Type B pancreatic cell (in vitro differentiated cells): ENCODE measurements around the gene RAB35. TPM values are rescaled to one million over a fixed set of nuclear protein-coding genes. Genes with fewer than 3 reads are reported as not detected.

ENCODE experiments used
- DNase-seq: peaks from one replicate; pipeline ENCODE4 v3.0.0; 2021; ENCODE audit warnings: mixed read lengths; ENCODE audit not compliant: unreplicated experiment; ENCODE audit errors: extremely low spot score
- H3K27ac Mint-ChIP-seq: 2 replicates; pipeline ENCODE4 v1.8.0; 2021; ENCODE audit warnings: mild to moderate bottlenecking, mixed read lengths
- H3K27me3 Mint-ChIP-seq: 2 replicates; pipeline ENCODE4 v1.8.0; 2021; ENCODE audit warnings: mixed read lengths
- H3K36me3 Mint-ChIP-seq: 2 replicates; pipeline ENCODE4 v1.8.0; 2021; ENCODE audit warnings: mixed read lengths
- H3K4me1 Mint-ChIP-seq: one replicate; pipeline ENCODE4 v1.8.0; 2021; ENCODE audit warnings: mixed read lengths; ENCODE audit not compliant: unreplicated experiment
- H3K4me3 Mint-ChIP-seq: 2 replicates; pipeline ENCODE4 v1.8.0; 2021; ENCODE audit warnings: mild to moderate bottlenecking, mixed read lengths
- H3K9me3 Mint-ChIP-seq: 2 replicates; pipeline ENCODE4 v1.8.0; 2021; ENCODE audit warnings: mixed read lengths
- CTCF ChIP-seq: fragments of 200-600 bp; sonication (generic); conservative IDR thresholded peaks from 2 replicates; pipeline ENCODE4 v1.5.0; 2021; ENCODE audit warnings: antibody characterized with exemption, mild to moderate bottlenecking
- total RNA-seq: library from RNA; stranded (reverse); gene quantifications from 2 replicates; pipeline ENCODE4 v1.2.1, GENCODE V29; 2021; ENCODE audit warnings: low replicate concordance

RAB35 gene
- total RNA-seq, 1 donor from 2014 or later: 42.3 TPM

DNA sequence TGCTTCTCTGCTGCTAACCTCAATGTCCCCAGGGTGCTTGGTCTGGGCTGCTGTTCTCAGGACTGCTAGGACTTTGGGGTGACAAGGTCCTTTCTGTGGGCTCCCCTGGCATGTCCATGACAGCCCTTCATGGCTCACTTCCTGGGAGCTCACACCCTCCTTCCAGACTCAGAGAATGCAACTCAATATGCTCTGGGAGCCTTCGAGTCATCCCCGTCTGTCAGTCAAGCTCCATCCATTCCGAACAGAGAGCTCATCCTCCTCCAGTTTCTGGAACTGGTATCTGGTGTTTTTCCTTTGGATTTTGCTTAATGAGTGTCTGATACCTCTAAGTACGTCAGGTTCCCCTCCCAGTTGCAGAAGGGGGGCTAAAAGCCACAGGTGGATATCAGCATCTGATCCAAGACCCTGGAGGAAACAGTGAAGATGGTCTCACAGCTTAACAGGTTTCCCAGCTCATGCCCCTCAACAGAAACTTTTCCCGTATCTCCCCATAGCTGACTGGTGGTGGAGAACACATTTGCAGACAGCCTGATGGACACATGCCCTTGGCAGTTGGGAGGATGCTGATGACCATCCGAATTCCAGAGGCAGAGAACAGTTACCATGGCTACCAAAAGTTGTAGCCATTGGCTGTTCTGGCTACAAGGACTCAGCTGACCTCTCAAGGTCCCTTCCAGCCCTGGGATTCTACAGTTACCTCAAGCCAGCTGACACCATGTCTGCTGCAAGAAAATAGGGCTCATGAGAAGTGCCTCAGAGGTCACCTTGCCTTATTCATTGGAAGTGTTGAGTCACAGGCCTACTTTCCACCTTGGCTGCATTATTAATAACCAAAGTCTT lies 9.5 kb upstream of the RAB35 start:
- no peak for TF ChIP-seq CTCF
- Mint-ChIP-seq H3K36me3 (peaks cover 15% of the 10 kb centered on the region), H3K9me3 (no peaks in the 10 kb centered on the region), H3K4me3 (no peak overlapping the region), H3K27me3 (no peaks in the 10 kb centered on the region), H3K4me1 (peaks cover 9% of the 10 kb centered on the region), H3K27ac (peak overlapping the region; percentile 89)
- DNase-seq: no peak

DNA sequence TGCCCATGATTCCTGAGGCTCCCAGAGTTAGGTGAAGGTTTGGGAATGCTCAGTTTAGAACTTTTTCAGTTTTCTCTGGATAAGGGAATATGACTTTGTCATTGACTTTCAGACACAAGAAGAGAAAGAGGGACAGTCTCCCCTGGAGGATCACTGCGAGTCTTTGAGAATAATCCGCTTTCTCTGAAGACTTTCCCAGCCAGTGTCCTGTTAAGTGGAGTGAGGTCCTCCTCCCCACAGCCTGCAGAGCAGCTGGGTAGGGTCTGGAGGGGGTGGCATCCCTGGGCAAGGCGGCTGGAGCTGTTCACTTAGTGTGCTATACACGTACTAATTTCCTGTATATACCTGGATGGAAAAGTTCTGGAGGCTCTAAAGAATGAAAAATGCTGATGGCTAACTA lies 8.5 kb upstream of the RAB35 start:
- Mint-ChIP-seq H3K9me3 (no peaks in the 10 kb centered on the region), H3K27ac (peak overlapping the region; percentile 32), H3K4me1 (peaks cover 9% of the 10 kb centered on the region), H3K36me3 (peaks cover 15% of the 10 kb centered on the region), H3K4me3 (no peak overlapping the region), H3K27me3 (no peaks in the 10 kb centered on the region)
- DNase-seq: no peak
- TF ChIP-seq CTCF: no peak

GRCh38 chr12:120121766-120122293 lies 5.3 kb upstream of the RAB35 start:
- Mint-ChIP-seq H3K4me1 (peaks cover 25% of the 10 kb centered on the region), H3K4me3 (no peak overlapping the region)

GRCh38 chr12:120121343-120121742 lies 4.8 kb upstream of the RAB35 start:
- Mint-ChIP-seq H3K4me1 (peaks cover 21% of the 10 kb centered on the region), H3K36me3 (no peaks in the 10 kb centered on the region), H3K9me3 (no peaks in the 10 kb centered on the region), H3K27me3 (no peaks in the 10 kb centered on the region), H3K27ac (peak overlapping the region; percentile 0), H3K4me3 (no peak overlapping the region)
- no peak for DNase-seq
- no peak for TF ChIP-seq CTCF

More at GRCh38 chr12:120121766-120122293, 5.3 kb upstream of the RAB35 start:
- Mint-ChIP-seq H3K27me3 (no peaks in the 10 kb centered on the region), H3K27ac (peak overlapping the region; percentile 0), H3K9me3 (no peaks in the 10 kb centered on the region), H3K36me3 (peaks cover 4% of the 10 kb centered on the region)
- no peak for TF ChIP-seq CTCF
- no peak for DNase-seq

- Mint-ChIP-seq H3K36me3 (peaks cover 14% of the 10 kb centered on the region), H3K27me3 (no peaks in the 10 kb centered on the region), H3K4me1 (peaks cover 38% of the 10 kb centered on the region), H3K4me3 (peak overlapping the region; percentile 73), H3K9me3 (no peaks in the 10 kb centered on the region), H3K27ac (peak overlapping the region; percentile 94)
- no peak for DNase-seq
- TF ChIP-seq CTCF: no peak
Observed at GRCh38 chr12:120119271-120119973, 2.9 kb upstream of the RAB35 start.
